ENCODE data around the gene HSPBAP1. TPM values are rescaled to one million over a fixed set of nuclear protein-coding genes. Genes with fewer than 3 reads are reported as not detected.

The HSPBAP1 gene
- total RNA-seq, 1 experiment from 2014 or later = 8.7 TPM

DNA sequence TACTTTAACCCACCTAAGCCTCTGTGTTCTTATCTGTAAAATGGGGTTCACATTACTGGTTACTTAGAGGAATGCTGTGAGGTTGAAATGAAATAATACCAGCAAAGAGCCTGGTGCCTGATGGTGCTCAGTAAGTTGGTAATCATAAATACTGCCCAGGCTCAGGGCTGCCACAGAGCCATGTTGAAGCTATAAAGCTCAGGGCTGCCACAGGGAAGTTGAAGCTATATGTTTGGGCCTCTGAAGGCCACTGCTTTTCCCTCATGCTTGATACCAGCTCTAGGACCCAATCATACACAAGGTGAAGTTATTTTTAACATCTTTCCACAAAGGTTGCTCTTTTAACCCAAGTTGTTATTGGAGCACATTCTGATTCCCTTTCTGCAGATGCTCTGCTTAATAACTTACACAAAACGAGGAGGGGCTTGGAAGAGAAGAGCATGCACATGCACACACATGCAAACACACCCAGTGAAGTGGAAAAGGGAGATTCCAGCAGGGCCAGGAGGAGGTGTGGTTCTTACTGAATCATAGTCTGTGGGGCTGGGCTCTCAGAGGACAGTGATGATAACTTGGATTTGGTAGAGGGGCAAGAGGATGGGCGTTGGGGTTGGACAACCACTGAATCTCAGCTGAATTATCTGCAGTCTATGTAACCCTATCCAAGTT, 95.5 kb downstream of the HSPBAP1 start:
- no peaks in the 10 kb centered on the region for H3K9me3 ChIP-seq (ENCODE audit: low read depth, low read length, poor library complexity, severe bottlenecking)
- H3K27ac ChIP-seq (ENCODE audit: low read depth, low read length, poor library complexity, severe bottlenecking) = no peak overlapping the region
- no peak for DNase-seq (ENCODE audit: low spot score)
- H3K4me3 ChIP-seq (ENCODE audit: low read depth, low read length, poor library complexity, severe bottlenecking) = no peak overlapping the region
- H3K27me3 ChIP-seq (replicated peaks; ENCODE audit: insufficient read depth, low read depth, low read length, poor library complexity) = no peaks in the 10 kb centered on the region
- intact Hi-C loops (cut with micrococcal nuclease; ENCODE audit: unreplicated experiment) = no loop called here
- ChIA-PET POLR2A (ENCODE audit: low non-redundant PET) (no interaction called here), CTCF (no interaction called here)
- no peaks in the 10 kb centered on the region for H3K4me1 ChIP-seq (ENCODE audit: insufficient read depth, low read length, poor library complexity, severe bottlenecking)
- no peaks in the 10 kb centered on the region for H3K36me3 ChIP-seq (ENCODE audit: insufficient read depth, low read length, poor library complexity, severe bottlenecking)
- no TSS peak for BruUV-seq (replicated peaks)
- TF ChIP-seq EZH2 (IDR thresholded peaks at IDR 0.05; ENCODE audit: borderline replicate concordance, low read depth, low read length, poor library complexity, severe bottlenecking) = no peak
- no peak for TF ChIP-seq CTCF (conservative IDR thresholded peaks at IDR 0.05; ENCODE audit: low read depth, low read length)

DNA sequence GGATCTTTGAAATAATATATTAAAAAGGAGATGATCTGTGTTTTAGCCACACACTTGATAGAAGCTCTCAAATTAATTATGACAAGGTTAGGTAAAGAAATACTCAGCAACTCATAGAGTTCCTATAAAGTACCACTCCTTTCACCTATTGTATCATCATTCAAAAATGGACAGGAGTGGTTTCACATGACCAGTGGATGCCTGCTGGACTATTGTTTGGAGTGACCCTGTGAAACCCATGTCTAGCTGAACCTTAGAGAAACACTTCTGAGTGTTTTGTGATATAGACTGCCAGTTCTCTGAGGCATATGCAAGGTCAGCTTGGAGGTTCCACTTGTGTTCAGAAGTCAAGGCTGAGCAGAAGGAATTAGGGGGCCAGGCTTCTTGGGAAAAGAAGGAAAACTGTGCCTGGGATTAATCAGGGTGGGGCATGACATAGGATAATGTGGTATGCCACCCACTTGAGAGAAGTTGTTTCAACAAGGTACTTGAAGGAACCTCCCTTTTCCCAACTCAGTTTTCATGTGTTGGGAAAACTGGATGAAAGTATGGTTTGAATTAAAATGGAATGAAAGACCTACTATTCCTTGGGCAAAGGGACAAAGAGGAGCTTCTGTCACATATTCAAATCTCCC, 97.6 kb downstream of the HSPBAP1 start:
- ChIA-PET POLR2A (ENCODE audit: low non-redundant PET) (no interaction called here), CTCF (no interaction called here)
- no TSS peak for BruUV-seq (replicated peaks)
- no peaks in the 10 kb centered on the region for H3K4me1 ChIP-seq (ENCODE audit: insufficient read depth, low read length, poor library complexity, severe bottlenecking)
- TF ChIP-seq CTCF (conservative IDR thresholded peaks at IDR 0.05; ENCODE audit: low read depth, low read length) (no peak), EZH2 (IDR thresholded peaks at IDR 0.05; ENCODE audit: borderline replicate concordance, low read depth, low read length, poor library complexity, severe bottlenecking) (no peak)
- intact Hi-C loops (cut with micrococcal nuclease; ENCODE audit: unreplicated experiment) = no loop called here
- H3K9me3 ChIP-seq (ENCODE audit: low read depth, low read length, poor library complexity, severe bottlenecking) = no peaks in the 10 kb centered on the region
- no peak for DNase-seq (ENCODE audit: low spot score)
- no peak overlapping the region for H3K4me3 ChIP-seq (ENCODE audit: low read depth, low read length, poor library complexity, severe bottlenecking)
- H3K27me3 ChIP-seq (replicated peaks; ENCODE audit: insufficient read depth, low read depth, low read length, poor library complexity) = no peaks in the 10 kb centered on the region
- H3K27ac ChIP-seq (ENCODE audit: low read depth, low read length, poor library complexity, severe bottlenecking) = no peak overlapping the region
- H3K36me3 ChIP-seq (ENCODE audit: insufficient read depth, low read length, poor library complexity, severe bottlenecking) = no peaks in the 10 kb centered on the region

DNA sequence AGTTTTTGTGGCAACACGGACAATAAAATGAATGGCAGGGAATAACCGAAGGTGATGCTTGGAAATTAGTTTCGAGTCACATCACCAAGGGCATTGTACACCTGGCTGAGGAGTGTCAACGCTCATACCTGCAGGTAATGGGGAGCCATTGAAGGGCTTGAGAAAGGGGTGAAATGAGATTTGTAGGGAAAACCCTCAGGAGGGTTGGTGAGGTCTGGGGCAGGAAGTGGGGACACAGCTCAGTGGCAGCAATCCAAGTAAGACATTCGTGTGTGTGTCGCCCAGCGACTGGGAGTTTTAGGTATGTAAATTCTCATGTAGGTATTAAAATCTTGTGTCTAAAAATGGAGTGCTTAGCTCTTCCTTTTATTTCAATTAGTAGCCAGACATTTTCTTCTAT, 98.7 kb downstream of the HSPBAP1 start:
- Histone ChIP-seq H3K4me1 (ENCODE audit: insufficient read depth, low read length, poor library complexity, severe bottlenecking) (no peaks in the 10 kb centered on the region), H3K27ac (ENCODE audit: low read depth, low read length, poor library complexity, severe bottlenecking) (no peak overlapping the region), H3K9me3 (ENCODE audit: low read depth, low read length, poor library complexity, severe bottlenecking) (no peaks in the 10 kb centered on the region), H3K27me3 (replicated peaks; ENCODE audit: insufficient read depth, low read depth, low read length, poor library complexity) (no peaks in the 10 kb centered on the region), H3K36me3 (ENCODE audit: insufficient read depth, low read length, poor library complexity, severe bottlenecking) (no peaks in the 10 kb centered on the region), H3K4me3 (ENCODE audit: low read depth, low read length, poor library complexity, severe bottlenecking) (no peak overlapping the region)
- BruUV-seq (replicated peaks) = no TSS peak
- no peak for TF ChIP-seq EZH2 (IDR thresholded peaks at IDR 0.05; ENCODE audit: borderline replicate concordance, low read depth, low read length, poor library complexity, severe bottlenecking)
- TF ChIP-seq CTCF (conservative IDR thresholded peaks at IDR 0.05; ENCODE audit: low read depth, low read length) = no peak
- CTCF ChIA-PET = no interaction called here
- POLR2A ChIA-PET (ENCODE audit: low non-redundant PET) = no interaction called here
- intact Hi-C loops (cut with micrococcal nuclease; ENCODE audit: unreplicated experiment) = no loop called here
- DNase-seq (ENCODE audit: low spot score) = no peak
